Uterus (tissue), 2 donors: ENCODE data around the gene COL4A4.

Source experiments
- CTCF ChIP-seq, 4 experiments: fragments of 200-600 bp in 2 of 4; fragments of 450-650 bp in 2 of 4; sonication (generic) in 2 of 4; IDR thresholded peaks; one replicate each; pipeline ENCODE4 v1.5.1; 2016 to 2019; ENCODE audit warnings: antibody characterized with exemption in 4 of 4, mild to moderate bottlenecking in 2 of 4, moderate library complexity in 1 of 4
- POLR2A ChIP-seq, 2 donors: fragments of 450-650 bp; IDR thresholded peaks; one replicate each; pipeline ENCODE4 v1.6.1; 2016; ENCODE audit warnings: antibody characterized with exemption in 2 of 2, mild to moderate bottlenecking in 1 of 2, moderate library complexity in 1 of 2

GRCh38 chr2:226977775-226978190, 186.2 kb downstream of the COL4A4 start:
- TF ChIP-seq POLR2A (IDR thresholded peaks at IDR 0.05): no peak
- TF ChIP-seq CTCF (IDR thresholded peaks at IDR 0.05): no peak
